HG02885 (cell line): ENCODE data around the gene MMAB.

Experiments used
- ATAC-seq: cut with Tn5 transposase; IDR thresholded peaks from one replicate; pipeline ENCODE4 v1.9.1; 2021; ENCODE audit warnings: mild to moderate bottlenecking; ENCODE audit not compliant: unreplicated experiment, poor library complexity

MMAB gene

DNA sequence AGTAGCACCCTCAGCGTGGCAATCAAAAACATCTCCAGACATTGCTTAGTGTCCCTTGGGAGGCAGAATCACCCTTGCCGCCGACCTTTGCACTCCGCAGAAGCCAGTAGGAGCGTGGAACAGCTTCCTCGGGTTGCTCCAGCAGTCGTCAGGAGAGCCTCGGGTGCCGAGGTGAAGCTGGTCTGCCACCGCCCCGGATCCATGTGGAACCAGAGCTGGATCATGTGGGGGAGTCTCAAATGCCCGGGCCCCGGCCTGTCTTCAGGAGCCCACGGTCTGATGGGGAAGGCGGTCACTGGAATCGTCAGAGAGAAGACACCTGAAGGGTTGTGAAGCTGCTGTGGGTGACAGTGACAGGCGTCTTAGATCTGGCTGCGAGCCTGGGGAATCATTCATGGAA is 14.6 kb upstream of the MMAB start:
- ATAC-seq = no peak

DNA sequence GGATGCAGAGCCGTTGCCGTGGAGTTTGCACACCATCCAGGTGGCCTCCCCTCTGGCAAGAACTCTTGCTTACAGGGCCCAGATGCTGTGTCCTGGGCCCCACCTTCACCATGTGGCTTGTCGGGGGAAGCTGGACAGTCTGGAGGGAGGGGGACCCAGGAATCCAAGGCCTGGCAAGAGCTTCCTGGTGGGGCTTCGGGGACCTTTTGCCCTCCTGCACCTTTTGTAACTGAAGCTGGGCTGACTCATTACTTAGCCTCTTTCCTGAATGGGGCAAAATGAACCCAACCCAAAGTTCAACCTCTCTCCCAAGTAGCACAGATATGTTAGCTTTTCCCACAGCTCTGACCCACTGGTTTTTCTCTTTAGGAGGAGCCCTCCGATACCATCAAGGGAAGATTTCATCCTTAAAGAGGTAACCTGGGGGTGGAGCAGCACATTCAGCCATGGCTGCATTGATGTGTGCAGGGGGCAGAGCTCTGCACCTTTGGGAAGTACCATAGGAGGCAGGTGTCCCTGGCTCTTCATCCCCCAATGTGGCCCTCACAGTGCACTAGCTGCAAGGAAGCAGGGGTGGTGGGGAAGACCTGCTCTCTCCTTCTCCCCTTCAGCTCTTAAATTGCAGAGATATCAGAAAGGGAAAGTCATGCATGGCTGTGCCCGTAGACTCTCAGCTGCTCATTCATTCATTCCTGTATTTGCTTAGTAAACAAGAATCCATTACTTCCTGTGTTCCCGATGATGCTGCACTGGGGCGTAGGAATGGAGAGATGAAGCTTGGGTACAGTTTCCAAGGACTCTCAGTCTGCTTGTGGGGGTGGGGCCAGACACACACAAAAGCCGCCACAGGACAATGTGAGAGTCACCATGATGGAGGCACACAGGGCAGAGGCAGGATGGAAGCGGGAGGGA is 13.3 kb upstream of the MMAB start:
- ATAC-seq = no peak

DNA sequence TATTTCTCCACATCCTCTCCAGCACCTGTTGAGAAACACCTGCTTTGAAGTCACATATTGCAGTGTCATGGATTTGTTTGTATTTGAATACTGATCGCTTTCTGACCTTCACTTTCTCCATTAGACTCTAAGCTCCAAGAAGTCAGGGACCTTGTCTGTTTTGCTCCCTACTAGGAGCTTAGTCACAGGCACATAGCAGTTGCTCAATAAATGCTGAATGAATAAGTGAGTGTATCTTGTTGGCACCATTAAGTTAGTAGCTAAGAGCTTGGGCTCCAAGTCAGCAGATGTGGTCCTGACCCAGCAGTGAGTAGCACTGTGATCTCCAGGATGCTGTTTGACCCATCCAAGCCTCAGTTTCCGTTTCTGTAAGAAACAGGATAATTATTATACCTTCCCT is 10.4 kb upstream of the MMAB start:
- ATAC-seq = no peak

DNA sequence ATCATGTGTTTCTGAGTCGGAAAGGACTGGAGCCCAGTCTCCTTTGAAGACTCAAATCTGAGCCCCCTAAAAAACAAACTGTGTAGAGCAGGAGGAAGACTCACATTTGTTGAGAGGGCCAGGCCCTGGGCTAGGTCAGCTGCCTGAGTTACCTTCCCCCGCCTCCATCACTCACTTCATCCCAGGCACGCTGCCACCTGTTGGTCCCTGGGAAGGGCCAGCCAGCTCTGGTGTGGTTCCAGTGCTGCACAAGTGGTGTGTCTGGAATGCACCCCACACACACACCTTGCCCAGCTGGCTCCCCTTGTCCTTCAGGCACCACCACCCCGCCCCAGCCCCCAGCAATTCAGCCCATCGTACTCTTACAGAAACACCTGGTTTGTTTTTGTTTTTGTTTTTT is 9.3 kb upstream of the MMAB start:
- no peak for ATAC-seq

GRCh38 chr12:109581856-109582255 is 8.6 kb upstream of the MMAB start:
- no peak for ATAC-seq

GRCh38 chr12:109581334-109581691 is 8.0 kb upstream of the MMAB start:
- no peak for ATAC-seq

GRCh38 chr12:109580684-109581333 is 7.5 kb upstream of the MMAB start:
- no peak for ATAC-seq

DNA sequence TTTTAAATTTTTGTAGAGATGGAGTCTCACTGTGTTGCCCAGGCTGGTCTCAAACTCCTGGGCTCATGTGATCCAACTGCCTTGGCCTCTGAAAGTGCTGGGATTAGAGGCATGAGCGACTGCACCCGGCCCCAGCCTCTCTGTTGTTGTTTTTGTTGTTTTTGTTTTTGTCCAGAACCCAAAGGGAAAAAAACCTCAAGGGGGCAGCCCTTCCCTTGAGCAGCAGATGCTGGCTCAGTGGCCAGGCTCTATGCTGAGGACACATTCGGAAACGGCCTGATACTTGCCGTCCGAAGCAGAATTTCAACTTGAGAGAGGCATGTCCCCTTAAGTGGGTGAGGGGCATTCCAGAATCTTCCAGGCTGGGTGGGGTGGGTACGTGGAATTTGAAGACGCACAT is 7.0 kb upstream of the MMAB start:
- no peak for ATAC-seq

- ATAC-seq = no peak
Observed at GRCh38 chr12:109579639-109580038, 6.3 kb upstream of the MMAB start.

GRCh38 chr12:109578330-109578927 is 5.1 kb upstream of the MMAB start:
- ATAC-seq = no peak

- no peak for ATAC-seq
Observed at GRCh38 chr12:109577311-109577710, 4.0 kb upstream of the MMAB start.

DNA sequence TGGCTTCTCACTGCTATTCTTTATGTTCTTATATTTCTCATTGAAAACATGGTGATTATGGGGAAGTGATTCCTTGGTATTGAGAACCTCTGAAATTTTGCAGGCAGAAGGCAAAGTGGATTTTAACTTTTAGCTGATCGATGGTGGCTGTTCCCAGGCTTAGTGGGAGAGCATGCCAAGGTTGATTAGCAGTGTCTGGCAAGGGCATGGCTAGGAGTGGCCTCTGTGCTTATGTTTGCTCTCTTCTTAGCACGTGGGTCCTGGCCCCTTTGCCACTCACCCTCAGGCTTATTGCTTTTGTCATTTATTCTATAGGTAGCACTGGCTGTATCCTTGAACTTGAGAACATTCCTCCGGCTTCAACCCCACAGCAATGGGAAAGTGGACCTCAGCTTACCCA is 2.4 kb upstream of the MMAB start:
- no peak for ATAC-seq

DNA sequence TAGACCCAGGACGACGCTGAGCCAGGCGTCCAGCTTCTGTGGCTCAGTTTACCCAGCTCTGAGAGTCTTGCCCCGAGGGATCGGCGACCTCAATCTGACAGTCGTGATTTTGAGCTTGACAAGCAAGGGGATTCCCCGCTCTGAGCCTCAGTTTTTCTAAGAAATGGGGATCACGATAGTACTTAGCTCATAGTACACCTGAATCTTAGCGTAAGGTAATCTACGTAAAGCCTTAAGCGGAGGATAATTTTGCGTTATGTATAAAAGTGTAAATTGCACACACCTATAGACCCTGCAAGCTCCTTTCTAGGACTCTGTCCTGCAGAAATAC is 575 bp upstream of the MMAB start:
- ATAC-seq = no peak

GRCh38 chr12:109572506-109572845 is 828 bp downstream of the MMAB start:
- ATAC-seq = no peak

- no peak for ATAC-seq
Observed at GRCh38 chr12:109571773-109572505, 1.4 kb downstream of the MMAB start.

DNA sequence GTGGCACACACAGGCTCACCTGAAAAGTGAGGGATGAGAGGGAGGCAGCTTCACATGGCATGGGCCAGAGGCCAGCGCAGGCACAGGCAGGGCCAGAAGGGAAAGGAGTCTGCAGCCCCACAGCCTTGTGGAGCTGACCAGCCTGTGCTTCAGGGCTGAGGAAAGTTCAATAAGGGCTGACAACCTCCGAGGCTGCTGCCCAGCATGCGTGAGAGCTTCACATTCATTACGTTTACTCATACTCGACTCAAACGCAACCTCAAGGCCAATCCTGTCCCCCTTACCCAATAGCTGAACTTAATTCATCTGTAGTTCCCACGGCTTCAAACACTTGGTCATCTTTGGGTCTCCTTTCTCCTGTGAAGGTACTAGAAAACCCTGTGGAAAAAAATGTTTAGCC is 4.8 kb downstream of the MMAB start:
- ATAC-seq = no peak

DNA sequence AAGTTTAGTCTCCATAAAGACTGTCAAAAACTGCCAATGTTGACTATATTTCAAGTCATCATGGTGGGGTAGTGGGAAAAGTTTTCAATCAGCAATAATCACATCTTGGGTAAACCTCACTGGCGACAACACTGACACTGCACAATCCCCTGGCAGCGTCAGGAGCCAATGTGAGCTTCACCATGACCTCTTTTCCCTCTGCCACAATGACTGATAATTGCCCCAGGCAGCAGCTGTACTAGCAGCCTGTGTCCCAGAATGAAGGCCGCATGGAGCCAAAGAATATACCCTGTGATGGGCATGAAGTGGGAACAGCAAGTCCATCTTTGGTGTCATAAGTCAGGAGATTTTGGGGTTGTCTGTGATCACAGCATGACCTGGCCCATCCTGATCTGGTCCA is 5.3 kb downstream of the MMAB start:
- ATAC-seq = no peak

DNA sequence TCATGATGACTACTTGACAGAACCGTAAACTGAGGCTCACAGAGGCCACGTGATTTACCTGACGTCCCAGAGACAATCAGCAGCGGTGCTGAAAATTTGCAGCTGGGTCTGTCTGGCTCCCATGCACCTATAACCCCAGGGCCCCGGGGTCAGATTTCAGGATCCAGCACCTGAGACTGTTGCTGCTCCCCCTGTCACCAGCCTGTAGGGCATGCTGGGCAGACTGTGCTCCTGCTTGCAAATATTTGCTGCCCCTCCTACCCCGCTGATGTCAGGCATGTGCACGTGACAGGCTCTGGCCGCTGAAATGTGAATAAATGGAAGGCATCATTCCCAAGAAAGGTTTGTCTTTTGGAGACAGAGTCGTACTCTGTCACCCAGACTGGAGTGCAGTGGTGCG is 6.0 kb downstream of the MMAB start:
- ATAC-seq = no peak

DNA sequence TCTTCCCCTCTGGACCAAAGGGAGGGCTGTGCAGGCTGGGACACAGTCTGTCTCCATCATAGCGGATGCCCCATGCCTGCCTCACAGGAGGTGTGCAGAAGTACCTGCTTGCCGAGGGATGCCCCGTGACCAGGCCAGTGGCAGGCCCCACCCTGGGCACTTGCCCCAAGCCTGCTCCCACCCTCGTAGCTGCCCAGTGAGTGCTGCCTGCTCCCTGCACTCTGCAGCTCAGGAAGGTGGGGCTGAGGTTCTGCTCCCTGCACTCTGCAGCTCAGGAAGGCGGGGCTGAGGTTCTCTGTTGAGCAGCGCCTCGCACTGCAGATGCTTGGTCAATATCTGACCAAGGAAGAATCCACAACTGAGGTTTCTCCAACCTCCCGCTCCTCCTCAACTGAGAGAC is 6.9 kb downstream of the MMAB start:
- no peak for ATAC-seq

GRCh38 chr12:109563291-109564284 is 9.7 kb downstream of the MMAB start:
- ATAC-seq = no peak
